A549 (cell line): ENCODE measurements around the gene CHKB. TPM values are rescaled to one million over a fixed set of nuclear protein-coding genes. Genes with fewer than 3 reads are reported as not detected.

ENCODE experiments used
- ATAC-seq, 2 experiments: fragments of 200-7000 bp in 1 of 2; fragments of >200 bp in 1 of 2; cut with Nextera tagmentation in 1 of 2; cut with Tn5 transposase in 1 of 2; 3 replicates each; pipeline versions ENCODE4 v1.8.0 to v1.9.1; 2018 to 2020; ENCODE audit warnings: mild to moderate bottlenecking in 1 of 2, moderate library complexity in 1 of 2
- CTCF ChIA-PET: fragments of 300-600 bp; sonication (Branson Sonifier 250); formaldehyde crosslinking; extraction: SDS; loops from one replicate; lab custom pipeline; 2021; ENCODE audit warnings: antibody characterized with exemption, inconsistent platforms; lab: Yijun Ruan, JAX
- POLR2A ChIA-PET: fragments of 350-600 bp; formaldehyde crosslinking; extraction: SDS; loops from one replicate; lab custom pipeline; 2021; ENCODE audit warnings: antibody characterized with exemption, inconsistent platforms; lab: Yijun Ruan, JAX
- DNase-seq, 2 experiments: peaks; one replicate each; pipeline versions ENCODE4 v3.0.0 to v3.0.0-alpha.2; 2011 to 2016; ENCODE audit warnings: low read depth in 1 of 2, low spot score in 1 of 2
- FAIRE-seq: peaks from 2 replicates; lab custom pipeline; 2011; peaks lifted over from hg19 to GRCh38; lab: Jason Lieb, UNC
- H3K27ac ChIP-seq, 2 experiments: fragments of >200 bp; sonication (Bioruptor Twin); formaldehyde crosslinking; 3 replicates each; pipeline ENCODE4 v1.5.1; 2016 to 2017
- H3K4me1 ChIP-seq: fragments of >200 bp; sonication (Bioruptor Twin); formaldehyde crosslinking; 3 replicates; pipeline ENCODE4 v1.6.1; 2016
- H3K4me2 ChIP-seq: fragments of >200 bp; sonication (Bioruptor Twin); formaldehyde crosslinking; 3 replicates; pipeline ENCODE4 v1.6.1; 2016
- H3K4me3 ChIP-seq: fragments of >200 bp; sonication (Bioruptor Twin); formaldehyde crosslinking; 3 replicates; pipeline ENCODE4 v1.5.1; 2016
- H3K9me3 ChIP-seq: fragments of >200 bp; sonication (Bioruptor Twin); formaldehyde crosslinking; 3 replicates; pipeline ENCODE4 v1.6.1; 2016
- BHLHE40 ChIP-seq: IDR thresholded peaks from 2 replicates; pipeline ENCODE4 v1.6.1; 2012; ENCODE audit warnings: low read depth, low read length, inconsistent platforms
- CBX2 ChIP-seq: fragments of 200-600 bp; sonication (generic); IDR thresholded peaks from 2 replicates; pipeline ENCODE4 v1.6.1; 2016; ENCODE audit warnings: low read depth, mild to moderate bottlenecking, borderline replicate concordance
- CBX8 ChIP-seq: fragments of 200-600 bp; sonication (generic); IDR thresholded peaks from 2 replicates; pipeline ENCODE4 v1.6.1; 2016
- CHD2 ChIP-seq: fragments of 150-350 bp; IDR thresholded peaks from 2 replicates; pipeline ENCODE4 v1.6.1; 2014; ENCODE audit warnings: low read length; ENCODE audit not compliant: partially characterized antibody
- CHD4 ChIP-seq: fragments of 200-600 bp; sonication (generic); IDR thresholded peaks from 2 replicates; pipeline ENCODE4 v1.6.1; 2016; ENCODE audit warnings: antibody characterized with exemption, mild to moderate bottlenecking, borderline replicate concordance
- EP300 ChIP-seq, 2 experiments: fragments of >200 bp; sonication (Bioruptor Twin); formaldehyde crosslinking; IDR thresholded peaks; 2 replicates in 1 of 2; 3 replicates in 1 of 2; pipeline ENCODE4 v1.6.1; 2016 to 2017
- FOSL2 ChIP-seq, 2 experiments: fragments of 450-650 bp in 1 of 2; fragments of >200 bp in 1 of 2; sonication (Bioruptor Twin) in 1 of 2; formaldehyde crosslinking; IDR thresholded peaks; 2 replicates each; pipeline versions ENCODE4 v1.5.0 to v1.6.1; 2016 to 2020; ENCODE audit warnings: mild to moderate bottlenecking in 1 of 2, moderate library complexity in 1 of 2
- FOXS1 ChIP-seq: fragments of 250-450 bp; sonication (Bioruptor Pico); IDR thresholded peaks from 2 replicates; pipeline ENCODE4 v1.5.0; 2020; ENCODE audit warnings: mild to moderate bottlenecking, moderate library complexity
- GATA3 ChIP-seq: IDR thresholded peaks from 2 replicates; pipeline ENCODE4 v1.6.1; 2012; ENCODE audit warnings: borderline replicate concordance
- HOXB5 ChIP-seq: fragments of 250-450 bp; sonication (Bioruptor Pico); IDR thresholded peaks from 2 replicates; pipeline ENCODE4 v1.5.0; 2020; ENCODE audit warnings: mild to moderate bottlenecking, moderate library complexity
- KDM5A ChIP-seq: fragments of 200-600 bp; sonication (generic); IDR thresholded peaks from 2 replicates; pipeline ENCODE4 v1.6.1; 2016; ENCODE audit warnings: antibody characterized with exemption, mild to moderate bottlenecking
- PBX3 ChIP-seq: IDR thresholded peaks from 2 replicates; pipeline ENCODE4 v1.6.1; 2012
- PHF8 ChIP-seq: fragments of 200-600 bp; sonication (generic); IDR thresholded peaks from 2 replicates; pipeline ENCODE4 v1.6.1; 2016; ENCODE audit warnings: low read depth, mild to moderate bottlenecking, antibody characterized with exemption, moderate library complexity, borderline replicate concordance
- POLR2A ChIP-seq: IDR thresholded peaks from 2 replicates; pipeline ENCODE4 v1.6.1; 2012; ENCODE audit warnings: mild to moderate bottlenecking, low read length
- POLR2AphosphoS2 ChIP-seq: conservative IDR thresholded peaks from 2 replicates; pipeline ENCODE4 v1.6.1; 2012; ENCODE audit warnings: low read length, improper control_type of control experiment, inconsistent platforms
- RAD21 ChIP-seq, 2 experiments: fragments of >200 bp in 1 of 2; sonication (Bioruptor Twin) in 1 of 2; formaldehyde crosslinking in 1 of 2; IDR thresholded peaks in 1 of 2; conservative IDR thresholded peaks in 1 of 2; 2 replicates in 1 of 2; 3 replicates in 1 of 2; pipeline ENCODE4 v1.6.1; 2012 to 2018; ENCODE audit warnings: inconsistent platforms in 1 of 2
- RNF2 ChIP-seq: fragments of 200-600 bp; sonication (generic); IDR thresholded peaks from 2 replicates; pipeline ENCODE4 v1.6.1; 2016; ENCODE audit warnings: low read depth, mild to moderate bottlenecking, antibody characterized with exemption, moderate library complexity, borderline replicate concordance
- TFCP2L1 ChIP-seq: fragments of 250-450 bp; sonication (Bioruptor Pico); IDR thresholded peaks from 2 replicates; pipeline ENCODE4 v1.5.0; 2021; ENCODE audit warnings: mild to moderate bottlenecking
- TP53 ChIP-seq: fragments of 250-450 bp; sonication (Bioruptor Pico); IDR thresholded peaks from 2 replicates; pipeline ENCODE4 v1.5.0; 2021; ENCODE audit warnings: mild to moderate bottlenecking, moderate library complexity
- ZNF302 ChIP-seq: fragments of 250-450 bp; sonication (Bioruptor Pico); IDR thresholded peaks from 2 replicates; pipeline ENCODE4 v1.9.0; 2021; ENCODE audit warnings: inconsistent platforms, mild to moderate bottlenecking, moderate library complexity
- WGBS: methylation state at CpG from one replicate; pipeline ENCODE4 v1.1.6; 2017; ENCODE audit errors: missing lambda C conversion rate; 5-methylcytosine and 5-hydroxymethylcytosine counted together
- polyA plus RNA-seq, 4 experiments: library from polyadenylated mRNA; depleted of rRNA in 3 of 4; stranded (reverse); fragments of >200 nt; fragmentation: RNase III in 1 of 4; extraction: RNeasy Plus Mini Kit Qiagen cat#74134 plus additional on column Dnase treatment in 1 of 4; gene quantifications; 2 replicates in 3 of 4; 3 replicates in 1 of 4; pipeline ENCODE4 v1.2.3, GENCODE V29; 2011 to 2017
- TF ChIP-seq, protein P1 (sequence below): fragments of 450-650 bp; IDR thresholded peaks from 2 replicates; pipeline ENCODE4 v1.6.1; 2014; ENCODE audit warnings: antibody characterized with exemption
- TF ChIP-seq, protein P2 (sequence below): IDR thresholded peaks from 2 replicates; pipeline ENCODE4 v1.6.1; 2012; ENCODE audit warnings: low read depth, borderline replicate concordance

CHKB gene
- polyA plus RNA-seq, 2 of the 4 experiments (the other 2 are of a cell fraction) = 16.4 to 25.8 TPM

DNA sequence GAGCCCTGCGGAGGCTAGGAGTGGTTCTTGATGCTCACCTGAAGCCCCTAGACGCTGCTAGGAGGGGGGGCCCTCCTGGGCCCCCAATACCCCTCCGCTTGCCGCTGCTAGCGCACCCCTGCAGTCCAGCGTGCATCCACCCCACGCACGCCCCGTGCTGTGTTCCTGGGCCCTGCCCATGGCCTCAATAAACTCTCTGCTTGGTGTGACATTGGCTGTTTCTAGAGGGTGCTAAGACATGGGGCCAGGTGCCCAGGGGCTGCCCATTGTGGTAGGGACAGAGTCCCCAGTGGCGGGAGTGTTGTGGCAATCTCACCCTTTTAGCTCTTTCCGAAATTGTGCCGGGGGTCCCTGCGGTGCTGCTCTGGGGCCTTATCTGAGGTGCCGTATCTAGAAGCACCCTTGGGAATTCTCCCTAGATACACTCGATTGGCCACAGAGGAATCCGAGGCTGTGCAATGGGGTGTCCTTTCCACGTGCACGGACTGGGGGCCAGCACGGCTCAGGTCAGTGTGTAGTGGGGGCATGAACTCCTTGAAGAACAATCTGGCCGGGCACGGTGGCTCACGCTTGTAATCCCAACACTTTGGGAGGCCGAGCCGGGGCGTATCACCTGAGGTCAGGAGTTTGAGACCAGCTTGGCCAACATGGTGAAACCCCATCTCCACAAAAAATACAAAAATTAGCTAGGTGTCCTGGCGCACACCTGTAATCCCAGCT is 28.9 kb upstream of the CHKB start (continued):
- TF ChIP-seq FOXS1 (CRISPR knock-in tag) (no peak), CHD2 (no peak), GATA3 (no peak), RAD21 (conservative IDR thresholded peaks at IDR 0.05 in 1 of 2, IDR thresholded peaks at IDR 0.05 in 1 of 2) (no peak)

GRCh38 chr22:50610581-50610980 is 27.9 kb upstream of the CHKB start:
- Histone ChIP-seq H3K4me3 (no peak overlapping the region), H3K4me1 (no peaks in the 10 kb centered on the region), H3K9me3 (no peaks in the 10 kb centered on the region), H3K4me2 (no peak overlapping the region), H3K27ac (no peak overlapping the region)
- DNase-seq (no peak), FAIRE-seq (no peak), ATAC-seq (no peak)
- TF ChIP-seq KDM5A = no peak
- TF ChIP-seq CHD4 = no peak
- no peak for TF ChIP-seq HOXB5 (CRISPR knock-in tag)
- no peak for TF ChIP-seq TP53 (CRISPR knock-in tag)
- TF ChIP-seq ZNF302 (CRISPR knock-in tag) = no peak
- TF ChIP-seq CBX8 = no peak
- TF ChIP-seq, protein P1, sequence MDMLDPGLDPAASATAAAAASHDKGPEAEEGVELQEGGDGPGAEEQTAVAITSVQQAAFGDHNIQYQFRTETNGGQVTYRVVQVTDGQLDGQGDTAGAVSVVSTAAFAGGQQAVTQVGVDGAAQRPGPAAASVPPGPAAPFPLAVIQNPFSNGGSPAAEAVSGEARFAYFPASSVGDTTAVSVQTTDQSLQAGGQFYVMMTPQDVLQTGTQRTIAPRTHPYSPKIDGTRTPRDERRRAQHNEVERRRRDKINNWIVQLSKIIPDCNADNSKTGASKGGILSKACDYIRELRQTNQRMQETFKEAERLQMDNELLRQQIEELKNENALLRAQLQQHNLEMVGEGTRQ = no peak
- TF ChIP-seq FOSL2 (IDR thresholded peaks at IDR 0.05) = no peak
- TF ChIP-seq FOSL2 (CRISPR knock-in tag; IDR thresholded peaks at IDR 0.05) = no peak
- no peak for TF ChIP-seq EP300 (IDR thresholded peaks at IDR 0.05)
- no peak for TF ChIP-seq CBX2
- no peak for TF ChIP-seq POLR2AphosphoS2
- no peak for TF ChIP-seq POLR2A
- TF ChIP-seq PHF8 = no peak
- TF ChIP-seq PBX3 = no peak
- TF ChIP-seq, protein P2, sequence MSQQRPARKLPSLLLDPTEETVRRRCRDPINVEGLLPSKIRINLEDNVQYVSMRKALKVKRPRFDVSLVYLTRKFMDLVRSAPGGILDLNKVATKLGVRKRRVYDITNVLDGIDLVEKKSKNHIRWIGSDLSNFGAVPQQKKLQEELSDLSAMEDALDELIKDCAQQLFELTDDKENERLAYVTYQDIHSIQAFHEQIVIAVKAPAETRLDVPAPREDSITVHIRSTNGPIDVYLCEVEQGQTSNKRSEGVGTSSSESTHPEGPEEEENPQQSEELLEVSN = no peak
- no peak for TF ChIP-seq TFCP2L1 (CRISPR knock-in tag)
- TF ChIP-seq RNF2 = no peak
- POLR2A ChIA-PET = no interaction called here
- 73% methylated on average over 15 of the region's 17 CpGs for WGBS
- CTCF ChIA-PET = no interaction called here

GRCh38 chr22:50610041-50610451 is 27.4 kb upstream of the CHKB start:
- POLR2A ChIA-PET = no interaction called here
- CTCF ChIA-PET = interaction anchor here (2.2 to 2.4 kb wide), 2 partner anchors 11 to 47 kb away, joined by 5 to 15 read pairs; partner anchors contain the start of gene SYCE3
- FAIRE-seq = no peak

More at GRCh38 chr22:50610041-50610451, 27.4 kb upstream of the CHKB start:
- WGBS = 72% methylated on average over 10 of the region's 11 CpGs
- Histone ChIP-seq H3K27ac (no peak overlapping the region), H3K4me2 (no peak overlapping the region), H3K4me3 (no peak overlapping the region), H3K4me1 (no peaks in the 10 kb centered on the region), H3K9me3 (no peaks in the 10 kb centered on the region)
- DNase-seq (no peak), ATAC-seq (no peak)
- no peak for TF ChIP-seq BHLHE40
